Testis (tissue), 2 donors: ENCODE results near the gene ADM5.

Source experiments
- POLR2A ChIP-seq: fragments of 450-650 bp; IDR thresholded peaks from one replicate; pipeline ENCODE4 v1.6.1; 2017; ENCODE audit warnings: antibody characterized with exemption, mild to moderate bottlenecking, moderate library complexity
- TF ChIP-seq, protein P1 (sequence below), 3 experiments: fragments of 450-650 bp in 2 of 3; fragments of 200-600 bp in 1 of 3; sonication (generic) in 1 of 3; IDR thresholded peaks; one replicate each; pipeline ENCODE4 v1.5.1; 2016 to 2019; ENCODE audit warnings: antibody characterized with exemption in 3 of 3, mild to moderate bottlenecking in 2 of 3, moderate library complexity in 1 of 3

DNA sequence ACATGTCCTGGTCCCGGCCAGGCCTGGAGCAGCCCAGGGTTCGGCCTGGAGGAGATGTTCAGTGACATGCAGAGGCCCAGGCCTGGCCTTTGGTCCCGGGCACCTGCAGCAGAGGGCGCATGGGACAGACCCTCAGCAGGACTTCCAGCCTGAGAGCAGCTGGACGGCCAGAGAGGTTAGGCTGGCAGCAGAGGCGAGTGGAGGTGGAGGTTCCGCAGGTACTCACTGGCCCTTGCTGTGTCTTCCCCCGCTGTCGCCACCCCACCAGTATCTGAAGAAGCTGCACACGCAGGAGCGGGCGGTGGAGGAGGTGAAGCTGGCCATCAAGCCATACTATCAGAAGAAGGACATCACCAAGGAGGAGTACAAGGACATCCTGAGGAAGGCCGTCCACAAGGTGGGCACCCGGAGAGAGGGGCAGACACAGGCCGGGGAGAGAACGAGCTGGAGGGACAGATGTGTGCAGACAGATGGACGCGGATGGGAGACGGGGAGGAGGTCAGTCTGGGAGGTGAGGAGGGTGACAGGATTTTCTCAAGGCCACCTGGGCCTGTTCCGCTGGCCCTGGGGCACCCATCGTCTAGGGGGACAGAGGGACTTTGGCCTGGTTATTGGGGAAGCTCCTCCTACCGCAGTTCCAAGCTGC, 31.8 kb upstream of the ADM5 start:
- TF ChIP-seq, protein P1, sequence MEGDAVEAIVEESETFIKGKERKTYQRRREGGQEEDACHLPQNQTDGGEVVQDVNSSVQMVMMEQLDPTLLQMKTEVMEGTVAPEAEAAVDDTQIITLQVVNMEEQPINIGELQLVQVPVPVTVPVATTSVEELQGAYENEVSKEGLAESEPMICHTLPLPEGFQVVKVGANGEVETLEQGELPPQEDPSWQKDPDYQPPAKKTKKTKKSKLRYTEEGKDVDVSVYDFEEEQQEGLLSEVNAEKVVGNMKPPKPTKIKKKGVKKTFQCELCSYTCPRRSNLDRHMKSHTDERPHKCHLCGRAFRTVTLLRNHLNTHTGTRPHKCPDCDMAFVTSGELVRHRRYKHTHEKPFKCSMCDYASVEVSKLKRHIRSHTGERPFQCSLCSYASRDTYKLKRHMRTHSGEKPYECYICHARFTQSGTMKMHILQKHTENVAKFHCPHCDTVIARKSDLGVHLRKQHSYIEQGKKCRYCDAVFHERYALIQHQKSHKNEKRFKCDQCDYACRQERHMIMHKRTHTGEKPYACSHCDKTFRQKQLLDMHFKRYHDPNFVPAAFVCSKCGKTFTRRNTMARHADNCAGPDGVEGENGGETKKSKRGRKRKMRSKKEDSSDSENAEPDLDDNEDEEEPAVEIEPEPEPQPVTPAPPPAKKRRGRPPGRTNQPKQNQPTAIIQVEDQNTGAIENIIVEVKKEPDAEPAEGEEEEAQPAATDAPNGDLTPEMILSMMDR (IDR thresholded peaks at IDR 0.05): no peak
- TF ChIP-seq POLR2A: no peak
